HG03354 (cell line): Measurements from ENCODE around the gene CTNNBL1.

Experiments used
- ATAC-seq: cut with Tn5 transposase; IDR thresholded peaks from one replicate; pipeline ENCODE4 v1.9.1; 2021; ENCODE audit warnings: mild to moderate bottlenecking; ENCODE audit not compliant: unreplicated experiment, poor library complexity, severe bottlenecking

The CTNNBL1 gene

DNA sequence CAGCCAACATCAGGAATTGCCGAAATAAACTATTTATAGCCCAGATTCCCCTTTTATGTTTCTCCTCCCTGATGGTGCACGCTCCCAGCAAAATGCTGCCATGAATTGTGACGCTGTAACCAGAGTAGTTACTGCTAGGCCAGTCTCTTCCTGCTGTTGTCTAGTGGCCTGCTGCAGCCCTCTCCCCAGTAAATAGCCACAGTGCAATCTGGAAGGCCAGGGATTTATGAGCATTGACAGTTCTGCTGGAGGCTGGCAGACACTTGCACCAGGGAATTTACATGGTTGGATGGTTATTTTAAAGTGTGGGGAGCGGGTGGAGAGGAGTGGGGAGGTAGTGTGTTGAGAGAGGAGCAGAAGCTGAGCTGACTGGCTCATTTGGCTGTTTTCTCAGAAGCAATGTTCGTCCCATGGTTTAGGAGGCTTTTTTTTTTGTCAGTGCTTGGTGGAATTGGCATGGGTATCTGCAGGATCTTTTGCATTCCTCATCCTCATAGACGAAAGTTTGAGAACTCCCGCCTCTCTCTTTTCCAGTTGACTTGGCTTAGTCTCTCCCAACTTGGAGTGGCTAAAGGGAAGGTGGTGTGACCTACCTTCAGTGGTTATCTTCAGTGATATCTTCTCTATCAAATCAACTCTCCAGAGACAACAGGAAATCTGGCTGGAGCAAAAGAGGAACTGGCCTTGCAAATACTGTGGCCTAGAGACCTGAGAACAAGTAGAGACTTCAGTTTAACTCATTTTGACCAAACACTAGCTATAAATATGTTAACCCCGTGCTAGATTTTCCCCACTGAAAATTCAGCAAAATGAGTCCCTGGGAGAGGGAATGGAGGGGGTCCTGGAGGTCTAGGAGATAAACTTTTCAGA, 109.8 kb downstream of the CTNNBL1 start:
- peak; percentile 69 for ATAC-seq

DNA sequence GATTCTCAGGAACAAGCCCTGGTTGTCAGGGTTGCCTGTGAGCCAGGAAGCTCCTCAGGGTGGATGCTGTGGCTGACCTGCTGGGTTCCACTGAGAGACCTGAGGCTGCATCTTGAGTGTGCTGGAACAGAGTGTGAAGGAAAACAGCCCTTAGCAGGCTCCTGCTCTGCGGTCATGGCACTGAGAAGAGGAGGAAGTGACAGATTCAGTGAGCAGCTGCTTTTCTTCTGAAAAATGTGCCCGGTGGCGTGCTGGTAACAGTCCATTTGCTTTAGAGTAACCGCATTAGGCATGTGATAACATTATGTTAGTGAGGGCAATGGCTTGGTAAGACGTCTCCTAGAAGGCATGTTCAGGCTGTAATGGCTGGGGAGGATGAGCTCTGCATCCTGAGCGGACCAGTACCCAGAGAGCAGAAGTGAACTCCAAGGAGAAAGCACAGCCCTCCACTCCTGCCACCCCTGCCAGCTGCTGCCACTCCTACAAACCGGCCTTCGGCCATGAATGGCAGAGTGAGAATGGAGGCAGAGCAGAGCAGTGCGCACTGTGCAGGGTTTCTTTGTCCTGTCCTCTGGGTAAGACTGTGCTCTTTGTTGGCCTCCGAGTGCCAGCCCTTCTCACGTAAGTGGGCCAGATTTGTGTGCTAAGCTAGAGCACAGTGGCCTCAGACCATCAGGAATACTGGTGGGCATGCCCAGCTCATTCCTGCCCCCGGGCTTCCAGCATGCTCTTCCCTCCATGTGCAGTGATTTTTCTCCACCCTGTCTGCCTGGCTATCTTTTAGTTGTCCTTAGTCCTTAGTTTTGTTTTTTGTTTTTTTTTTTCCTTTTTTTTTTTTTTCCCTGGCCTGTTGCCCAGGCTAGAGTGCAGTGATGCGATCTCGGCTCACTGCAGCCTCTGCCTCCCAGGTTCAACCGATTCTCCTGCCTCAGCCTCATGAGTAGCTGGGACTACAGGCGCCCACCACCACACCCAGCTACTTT, 111.0 kb downstream of the CTNNBL1 start:
- ATAC-seq, result peak; percentile 75

DNA sequence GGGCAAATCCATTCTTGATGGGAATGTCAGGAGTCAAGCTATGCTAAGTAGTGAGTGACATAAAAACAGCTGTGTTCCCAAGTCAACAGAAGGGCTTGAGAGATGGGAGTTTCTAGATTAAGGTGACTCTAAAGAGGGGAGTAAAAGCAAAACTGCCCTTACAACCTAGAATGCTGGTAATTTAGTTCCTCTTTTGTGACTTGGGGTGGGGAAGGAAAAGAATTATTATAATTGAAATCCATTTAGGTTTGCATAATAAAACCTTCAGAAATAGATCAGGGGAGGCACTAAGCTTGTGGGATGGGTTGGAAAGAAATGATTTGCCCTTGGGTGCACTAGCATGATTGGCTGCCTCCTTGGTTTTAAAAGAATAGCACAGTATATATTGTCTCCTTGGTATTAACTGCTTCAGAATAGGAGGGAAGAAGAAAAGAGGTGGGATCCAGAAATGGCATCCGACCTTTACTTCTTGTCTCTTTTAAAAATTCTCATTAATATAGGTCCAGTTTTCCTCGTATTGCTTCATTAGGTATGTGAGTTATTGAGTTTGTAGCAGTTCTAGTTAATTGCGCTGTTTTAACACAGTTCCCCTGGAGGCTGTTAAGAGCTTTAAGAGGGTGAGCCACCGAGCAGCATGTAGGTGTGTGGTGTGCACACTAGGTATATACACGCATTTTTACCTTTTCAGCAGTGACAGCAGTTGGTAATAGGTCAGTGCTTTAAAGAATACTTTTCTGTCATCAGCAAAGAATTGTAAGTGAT, 113.8 kb downstream of the CTNNBL1 start:
- ATAC-seq, result no peak

DNA sequence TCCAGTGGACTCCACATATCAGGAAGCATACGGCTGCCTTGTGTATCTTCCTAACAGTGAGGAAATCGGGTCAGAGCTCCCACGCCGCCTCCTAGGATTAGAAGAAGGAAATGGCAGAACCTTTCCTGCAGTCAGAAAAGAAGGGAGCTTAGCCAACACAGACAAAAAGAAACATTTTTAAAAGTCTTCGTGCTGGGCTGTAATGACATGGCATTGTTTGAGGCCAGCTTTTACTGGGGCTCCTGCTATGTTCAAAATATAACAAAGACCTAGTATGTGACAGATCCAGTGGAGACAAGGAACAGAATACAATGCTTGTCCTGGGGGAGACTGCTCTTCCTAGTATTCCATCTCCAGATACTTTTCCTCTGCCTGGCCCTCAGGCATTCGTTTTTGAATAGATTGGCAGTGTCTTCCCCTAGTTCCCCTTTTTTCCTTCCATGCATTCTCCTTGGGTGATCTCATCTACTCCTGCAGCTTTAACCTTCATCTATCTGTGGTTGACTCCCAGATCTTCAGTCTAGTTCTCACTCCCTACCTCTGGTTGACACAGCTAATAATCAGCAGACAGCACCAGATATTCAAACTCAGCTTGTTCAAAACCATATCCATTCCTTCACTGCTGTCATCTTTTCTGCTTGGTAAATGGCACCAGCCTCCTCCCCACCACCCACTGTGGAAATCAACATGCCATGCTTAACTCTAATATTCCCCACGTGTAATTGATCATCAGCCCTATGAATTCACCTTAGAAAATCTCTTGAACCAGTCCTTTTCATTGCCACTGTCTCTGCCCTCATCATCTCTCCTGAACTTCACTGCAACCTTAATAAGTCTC, 114.6 kb downstream of the CTNNBL1 start:
- ATAC-seq, result no peak

DNA sequence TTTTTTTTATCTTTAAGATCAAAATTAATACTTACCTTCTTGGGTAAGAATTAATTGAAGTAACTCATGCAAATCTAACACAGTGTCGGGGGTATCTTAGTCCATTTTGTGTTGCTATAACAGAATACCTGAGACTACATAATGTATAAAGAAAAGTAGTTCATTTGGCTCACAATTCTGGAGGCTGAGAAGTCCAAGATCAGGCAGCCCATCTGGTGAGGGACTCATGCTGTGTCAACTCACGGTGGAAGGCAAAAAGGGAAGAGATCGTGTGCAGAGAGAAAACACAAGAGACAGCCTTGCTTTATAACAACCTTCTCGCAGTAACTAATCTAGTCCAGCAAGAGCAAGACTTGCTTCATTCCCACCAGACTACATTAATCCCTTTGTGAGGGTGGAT, 116.2 kb downstream of the CTNNBL1 start:
- ATAC-seq, result no peak

DNA sequence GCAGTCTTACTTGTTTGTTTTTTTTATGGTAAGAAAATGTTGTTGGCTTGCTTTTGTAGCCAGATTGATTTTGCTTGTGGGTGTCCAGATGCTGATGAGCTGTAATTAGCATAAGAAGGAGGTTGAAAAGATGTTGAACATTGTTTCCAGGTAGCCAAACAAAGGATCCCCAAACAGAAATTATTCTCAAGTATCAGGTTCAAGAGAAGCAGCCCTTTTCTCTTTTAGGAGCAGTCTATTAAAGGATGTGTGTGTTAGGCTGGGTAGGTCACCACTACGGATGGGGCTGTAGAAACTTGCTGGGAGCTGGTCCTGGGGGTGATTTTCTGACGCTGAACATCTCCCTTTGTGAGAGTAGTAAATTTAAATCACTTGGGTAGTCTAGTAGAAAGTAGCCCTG, 122.2 kb downstream of the CTNNBL1 start:
- no peak for ATAC-seq

DNA sequence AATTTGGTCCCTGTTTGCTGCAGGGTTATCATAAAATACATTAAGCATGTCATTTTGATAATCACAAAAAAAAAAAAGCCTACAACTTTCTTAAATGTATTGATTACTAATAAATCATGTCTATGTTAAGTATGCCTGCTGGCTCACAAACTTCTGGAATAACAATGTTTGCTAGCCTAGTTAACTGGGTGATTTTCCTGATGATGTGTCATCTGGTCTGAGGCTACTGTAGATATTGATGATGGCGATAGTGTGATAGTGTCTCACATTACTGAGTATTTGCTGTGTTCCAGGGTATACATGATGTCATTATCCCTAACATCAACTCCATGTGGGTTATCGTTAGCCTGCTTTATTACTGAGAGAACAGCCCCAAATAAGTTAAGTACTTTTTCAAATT, 122.9 kb downstream of the CTNNBL1 start:
- no peak for ATAC-seq

DNA sequence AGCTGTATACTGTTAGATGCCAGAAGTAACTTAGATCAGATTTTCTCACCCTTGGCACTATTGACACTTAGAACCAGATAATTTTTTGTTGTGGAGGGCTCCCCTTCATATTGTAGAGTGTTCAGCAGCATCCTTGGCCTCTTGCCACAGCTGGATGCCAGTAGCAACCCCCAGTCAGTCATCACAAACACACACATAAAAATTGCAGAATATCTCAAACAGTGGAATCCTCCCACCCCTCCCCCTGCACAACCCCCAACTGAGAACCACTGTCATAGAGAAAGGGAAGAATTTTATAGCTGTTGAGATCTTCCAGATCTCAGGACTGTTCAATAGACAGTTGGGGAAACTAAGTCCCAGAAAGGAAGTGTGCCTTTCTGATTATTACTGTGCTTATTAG, 127.9 kb downstream of the CTNNBL1 start:
- ATAC-seq, result no peak

DNA sequence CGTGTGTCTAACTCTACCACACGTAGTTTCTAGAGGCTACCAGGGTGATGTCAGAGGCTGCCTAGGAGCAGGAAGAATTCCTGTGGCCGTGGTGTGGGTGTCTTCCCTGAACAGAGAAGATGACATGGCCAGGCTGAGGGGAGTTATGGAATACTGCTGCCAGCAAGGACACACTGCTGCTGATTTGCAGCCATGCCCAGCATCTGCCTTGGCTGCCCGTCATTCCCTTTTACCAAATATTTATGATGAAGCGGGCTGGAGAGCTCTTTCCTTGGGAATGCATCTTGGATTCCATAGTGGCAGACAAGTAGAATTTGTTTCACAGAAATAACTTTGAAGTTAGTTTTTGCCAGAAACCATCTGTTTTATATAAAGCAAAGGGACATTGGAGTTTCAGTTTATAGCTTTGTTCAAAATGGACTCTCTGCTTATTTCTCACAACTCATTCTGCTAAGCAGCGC, 128.3 kb downstream of the CTNNBL1 start:
- no peak for ATAC-seq

DNA sequence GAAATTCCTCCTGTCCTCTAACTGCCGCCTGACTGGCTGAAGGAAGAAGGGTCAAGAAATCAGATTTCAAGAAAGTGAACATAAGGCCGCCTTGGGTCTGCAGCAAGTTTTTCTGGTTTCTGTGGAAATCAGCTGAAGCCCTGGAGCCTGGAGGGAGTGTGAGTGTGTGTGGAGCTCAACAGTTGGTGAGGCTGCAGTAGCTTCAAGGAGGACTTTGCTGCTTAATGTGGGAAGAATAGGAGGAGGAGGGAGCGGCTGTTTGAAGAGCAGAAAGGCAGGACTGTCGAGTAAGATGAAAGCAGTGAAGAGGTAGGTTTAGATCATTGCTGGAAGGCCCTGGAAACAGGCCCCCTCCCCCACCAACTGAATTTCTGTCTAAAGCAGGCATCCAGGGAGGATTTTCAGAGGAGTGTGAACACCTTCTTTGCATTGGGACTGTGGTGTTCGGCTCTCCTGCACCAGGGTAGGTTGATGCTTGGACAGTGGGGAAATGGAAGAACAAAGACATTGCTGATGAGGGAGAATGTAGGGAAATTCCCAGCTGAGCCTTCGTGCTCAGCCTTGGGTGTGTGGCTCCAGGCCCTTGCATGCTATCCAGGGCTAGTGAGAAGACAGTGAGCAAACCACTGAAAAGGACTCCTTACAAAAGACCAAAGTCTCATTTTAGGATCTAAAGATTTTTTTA, 129.6 kb downstream of the CTNNBL1 start:
- no peak for ATAC-seq

DNA sequence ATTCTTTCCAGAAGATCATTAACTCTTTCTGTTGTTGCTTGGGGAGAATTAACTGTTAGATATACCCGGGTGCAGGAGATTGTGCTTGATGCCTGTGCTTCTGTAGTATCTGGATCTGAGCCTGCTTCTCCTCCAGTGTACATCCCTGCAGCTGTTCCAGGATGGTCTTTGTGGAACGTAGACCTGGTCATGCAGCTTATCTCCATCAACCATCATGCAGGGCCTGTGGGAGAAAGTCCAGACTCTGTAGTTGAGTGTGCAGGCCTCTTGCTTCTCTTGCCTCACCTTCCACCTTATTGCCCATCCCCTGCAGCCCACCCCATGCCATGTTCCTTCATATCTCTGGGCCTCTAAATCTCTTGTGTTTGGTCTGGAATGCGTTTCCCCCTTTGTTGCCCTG, 133.8 kb downstream of the CTNNBL1 start:
- ATAC-seq, result no peak

DNA sequence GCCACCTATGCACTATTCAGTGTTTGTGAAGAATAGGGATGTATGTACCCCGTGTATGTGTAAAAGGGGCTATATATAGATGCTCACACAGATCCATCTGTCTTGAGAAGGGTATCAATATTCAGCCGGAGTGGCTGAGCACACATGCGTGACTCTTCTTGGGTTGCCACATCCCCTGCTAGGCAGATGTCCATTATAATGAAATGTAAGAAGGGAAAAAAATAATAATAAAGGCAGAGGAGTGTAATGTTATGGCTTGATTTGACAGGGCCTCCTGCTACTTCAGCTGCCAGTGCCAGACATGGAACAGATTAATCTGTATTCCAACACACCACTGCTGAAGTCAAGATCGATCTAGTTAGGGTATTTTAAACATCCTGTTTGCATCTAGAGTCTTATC, 134.9 kb downstream of the CTNNBL1 start:
- ATAC-seq, result no peak

DNA sequence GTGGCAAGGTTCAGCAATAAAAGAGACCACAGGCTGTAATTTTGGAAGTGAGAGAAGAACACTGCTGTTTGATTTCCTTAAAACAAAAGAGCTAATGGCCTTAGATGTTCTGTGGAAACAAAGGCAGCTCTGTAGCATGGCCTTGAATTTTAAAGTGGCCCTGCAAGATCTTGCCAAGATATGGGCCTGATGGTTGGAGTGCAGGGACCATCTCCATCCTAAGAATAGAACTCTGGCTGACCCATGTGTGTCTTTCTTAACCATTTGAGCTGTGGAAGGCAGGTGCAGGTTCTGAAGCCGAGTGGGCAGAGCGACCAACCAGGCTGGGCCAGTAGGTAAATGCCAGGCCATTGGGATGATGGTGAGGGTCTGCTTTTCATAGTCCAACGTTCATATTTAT, 135.3 kb downstream of the CTNNBL1 start:
- ATAC-seq, result no peak

DNA sequence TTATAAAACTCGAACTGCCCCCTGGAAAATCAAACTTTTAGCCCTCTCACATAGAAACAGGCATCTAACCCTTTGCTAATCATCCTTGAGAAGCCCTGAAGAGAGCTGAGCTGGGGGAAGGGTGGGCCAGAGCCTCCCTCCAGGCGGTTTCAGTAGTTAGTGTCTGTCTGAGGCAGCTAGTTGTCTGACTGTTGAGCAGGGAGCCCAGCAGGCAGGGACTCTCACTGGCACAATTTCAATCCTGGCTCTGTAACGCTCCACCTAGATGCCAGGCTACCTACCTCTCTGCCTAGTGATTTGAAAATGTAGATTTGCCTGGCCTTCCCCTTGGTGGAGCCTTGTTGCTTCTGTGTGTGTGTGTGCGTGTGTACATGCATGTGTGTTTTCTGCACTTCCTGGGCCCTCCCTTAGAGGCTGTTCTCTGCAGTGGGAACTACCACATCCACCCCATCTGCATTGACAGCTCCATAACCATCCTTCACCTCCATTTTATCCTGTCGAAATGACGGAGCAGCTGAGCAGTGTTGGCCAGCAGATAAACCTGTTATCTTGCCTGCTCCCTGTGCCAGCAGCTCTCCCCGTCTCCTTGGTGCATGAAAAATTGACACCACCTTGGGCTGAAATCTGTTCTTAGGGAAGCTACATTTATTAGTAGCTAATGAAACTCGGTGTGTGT, 139.5 kb downstream of the CTNNBL1 start:
- no peak for ATAC-seq

DNA sequence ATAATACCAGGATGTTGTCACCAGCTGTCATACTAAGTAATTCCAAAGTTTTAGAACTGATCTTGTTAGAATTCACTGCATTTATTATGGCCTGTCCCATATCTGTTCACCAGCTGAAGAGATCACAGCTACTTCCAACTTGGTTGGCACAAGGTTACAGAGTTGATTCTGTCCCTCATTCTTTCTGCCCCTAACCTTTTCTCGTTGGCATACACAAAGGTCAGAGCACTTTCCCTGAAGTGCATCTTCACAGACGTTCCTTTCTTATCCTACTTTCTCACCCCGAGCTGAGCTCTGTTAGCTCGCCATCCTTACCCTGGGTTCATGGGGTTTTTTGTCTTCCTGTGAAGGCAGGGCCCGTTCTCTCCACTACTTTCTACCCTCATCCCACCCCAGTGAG, 143.1 kb downstream of the CTNNBL1 start:
- no peak for ATAC-seq

DNA sequence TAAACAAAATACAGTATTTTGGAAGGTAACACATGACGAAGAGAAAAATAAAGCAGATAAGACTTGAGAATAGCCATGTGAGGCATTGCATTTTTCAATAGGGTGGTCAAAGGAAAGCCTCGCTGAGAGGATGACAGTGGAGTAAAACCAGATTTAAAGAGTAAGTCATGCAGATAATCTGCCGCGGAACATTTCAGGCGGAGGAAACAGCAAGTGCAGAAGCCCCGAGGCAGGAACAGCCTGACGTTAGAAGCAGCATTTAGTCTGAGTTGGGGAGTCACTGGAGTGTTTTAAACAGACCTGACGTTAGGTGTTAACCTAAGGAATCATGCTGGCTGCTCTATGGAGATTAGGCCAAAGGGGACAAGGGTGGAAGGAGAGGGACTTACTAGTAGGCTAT, 144.1 kb downstream of the CTNNBL1 start:
- ATAC-seq, result no peak

DNA sequence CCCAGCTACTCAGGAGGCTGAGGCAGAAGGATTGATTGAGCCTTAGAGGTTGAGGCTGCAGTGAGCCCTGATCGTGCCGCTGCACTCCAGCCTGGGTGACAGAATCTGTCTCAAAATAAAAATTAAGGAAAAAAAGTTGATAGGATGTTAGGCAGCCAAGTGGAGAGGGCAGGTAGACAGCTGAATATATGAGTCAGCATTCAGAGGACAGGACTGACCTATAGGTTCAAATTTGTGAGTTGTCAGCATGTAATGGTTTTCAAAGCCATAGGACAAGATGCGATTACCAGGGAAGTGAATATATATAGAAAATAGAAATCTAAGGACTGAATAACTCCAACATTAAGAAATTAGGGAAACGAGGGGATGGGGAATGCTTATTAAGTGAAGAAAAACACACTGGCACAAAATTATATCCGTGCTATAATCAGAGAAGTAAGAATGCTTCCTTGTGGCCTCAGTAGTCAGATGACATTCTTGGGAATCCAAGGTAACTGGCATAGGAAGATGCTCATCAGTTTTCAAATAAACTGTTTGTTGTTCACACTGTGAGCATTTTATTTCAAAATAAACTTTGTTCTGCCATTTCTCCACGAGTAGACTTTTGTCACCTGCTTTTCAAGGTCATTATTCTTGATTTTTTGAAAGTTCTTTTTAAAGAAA, 145.1 kb downstream of the CTNNBL1 start:
- no peak for ATAC-seq

DNA sequence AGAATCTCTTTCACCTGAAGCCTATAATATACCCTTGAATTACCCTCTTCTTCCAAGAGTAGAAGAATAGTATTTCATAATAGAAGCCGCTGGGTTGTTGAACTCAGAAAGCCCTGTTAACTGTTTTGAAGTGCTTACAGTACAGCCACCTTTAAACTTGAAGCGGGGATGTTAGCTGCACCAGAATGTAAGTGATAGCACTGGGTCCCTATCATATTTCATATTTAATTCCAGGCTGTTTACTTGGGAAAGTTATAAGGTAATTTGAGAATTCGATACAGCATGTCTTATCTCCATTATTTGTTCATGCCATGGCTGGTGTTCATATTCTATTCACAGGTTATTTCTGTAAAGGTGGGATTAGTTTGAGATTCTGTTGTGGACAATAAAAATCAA, 145.6 kb downstream of the CTNNBL1 start:
- ATAC-seq, result no peak
